NCI-H2196 (cell line): ENCODE measurements around the gene NKD1.
"Not testable (repeated sequence)": the region's sequence is repeated elsewhere in the genome, so short reads cannot be mapped to it uniquely, and the experiment has no call there.

Experiments used
- DNase-seq: peaks from one replicate; lab custom pipeline; 2025; ENCODE audit not compliant: unreplicated experiment; lab: John Stamatoyannopoulos, UW

NKD1 gene

DNA sequence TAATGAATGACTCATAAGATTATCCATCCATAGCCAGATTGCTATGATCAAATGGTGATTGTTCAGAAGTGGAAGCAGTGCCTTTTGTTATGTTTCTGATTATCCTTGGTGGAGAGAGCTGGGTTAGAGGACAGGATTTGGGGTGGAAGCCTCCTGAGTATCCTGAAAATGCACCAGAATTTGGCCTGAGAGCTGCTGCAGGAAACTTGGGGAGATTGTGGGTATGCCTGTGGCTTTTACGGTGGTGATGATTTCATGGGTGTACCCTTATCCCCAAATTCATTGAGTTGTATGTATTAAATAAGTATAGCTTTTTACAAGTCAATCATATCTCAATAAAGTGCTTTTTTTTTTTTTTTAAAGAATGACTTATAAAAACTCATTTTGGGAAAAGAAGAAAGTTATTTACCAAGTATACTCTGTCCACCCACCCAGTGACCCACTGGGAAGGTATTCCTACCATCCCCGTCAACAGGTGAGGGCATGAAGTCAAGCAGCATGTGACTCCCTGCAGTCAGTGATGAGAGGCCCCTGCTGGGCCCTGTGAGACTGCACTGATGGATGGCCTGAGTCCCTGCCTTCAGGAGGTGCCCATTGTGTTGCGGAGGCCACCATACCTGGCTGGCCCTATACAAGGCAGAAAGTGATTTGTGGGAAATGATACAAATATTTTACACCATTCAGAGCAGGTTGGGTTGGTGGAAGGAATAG is 28.4 kb downstream of the NKD1 start:
- DNase-seq, result no peak

DNA sequence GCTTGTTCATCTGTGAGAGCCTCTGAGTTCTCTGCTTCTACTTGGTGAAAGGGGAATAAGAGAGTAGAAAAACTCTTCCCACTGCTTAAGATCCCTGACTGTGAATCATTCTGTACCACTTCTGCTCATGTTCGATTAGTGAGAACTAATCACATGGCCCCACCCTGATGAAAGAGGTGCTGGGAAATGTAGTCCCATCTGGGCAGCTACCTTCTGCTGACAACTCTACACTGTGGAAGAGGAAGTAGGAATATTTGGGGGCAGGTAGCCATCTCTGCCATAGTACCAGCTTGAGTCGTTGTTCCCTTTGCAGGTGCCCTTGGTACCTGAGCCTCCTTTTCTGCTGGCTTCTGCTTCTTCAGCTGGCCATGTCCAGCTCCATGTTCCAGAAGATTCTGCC is 29.9 kb downstream of the NKD1 start:
- no peak for DNase-seq

DNA sequence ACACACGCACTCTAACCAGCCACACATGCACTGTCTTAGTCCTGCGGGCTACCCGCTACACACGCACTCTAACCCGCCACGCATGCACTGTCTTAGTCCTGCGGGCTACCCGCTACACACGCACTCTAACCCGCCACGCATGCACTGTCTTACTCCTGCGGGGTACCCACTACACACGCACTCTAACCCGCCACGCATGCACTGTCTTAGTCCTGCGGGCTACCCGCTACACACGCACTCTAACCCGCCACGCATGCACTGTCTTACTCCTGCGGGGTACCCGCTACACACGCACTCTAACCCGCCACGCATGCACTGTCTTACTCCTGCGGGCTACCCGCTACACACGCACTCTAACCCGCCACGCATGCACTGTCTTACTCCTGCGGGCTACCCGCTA is 31.2 kb downstream of the NKD1 start:
- not testable (repeated sequence) for DNase-seq

DNA sequence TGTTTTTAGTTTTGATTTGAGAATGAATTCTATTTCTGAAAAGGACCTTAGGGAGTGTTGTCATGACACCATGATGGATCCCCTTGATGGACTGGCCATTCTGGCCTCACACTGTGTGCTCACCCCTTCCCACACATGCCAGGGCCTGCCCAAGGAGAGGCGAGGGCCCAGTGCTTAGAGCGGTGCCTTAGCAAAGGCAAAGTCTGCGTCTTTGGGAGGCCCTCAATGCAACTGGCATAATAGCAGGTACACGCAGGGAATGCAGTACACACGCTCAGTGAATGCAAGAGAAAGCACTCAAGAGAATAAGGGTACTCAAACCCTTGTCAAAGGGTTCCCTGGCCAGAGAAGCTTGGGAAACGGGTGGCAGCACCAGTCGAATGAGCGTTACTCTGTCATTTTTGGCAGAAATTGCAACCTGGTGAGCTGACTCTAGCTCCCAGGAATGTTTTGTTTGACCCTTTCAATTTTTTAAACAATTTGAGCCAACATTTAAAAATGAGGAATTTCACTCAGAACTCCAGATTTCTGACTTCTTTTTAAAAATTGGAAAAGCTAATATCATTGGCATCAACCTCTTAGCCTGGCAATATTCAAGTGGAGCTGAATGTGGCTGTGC is 32.1 kb downstream of the NKD1 start:
- DNase-seq, result no peak

DNA sequence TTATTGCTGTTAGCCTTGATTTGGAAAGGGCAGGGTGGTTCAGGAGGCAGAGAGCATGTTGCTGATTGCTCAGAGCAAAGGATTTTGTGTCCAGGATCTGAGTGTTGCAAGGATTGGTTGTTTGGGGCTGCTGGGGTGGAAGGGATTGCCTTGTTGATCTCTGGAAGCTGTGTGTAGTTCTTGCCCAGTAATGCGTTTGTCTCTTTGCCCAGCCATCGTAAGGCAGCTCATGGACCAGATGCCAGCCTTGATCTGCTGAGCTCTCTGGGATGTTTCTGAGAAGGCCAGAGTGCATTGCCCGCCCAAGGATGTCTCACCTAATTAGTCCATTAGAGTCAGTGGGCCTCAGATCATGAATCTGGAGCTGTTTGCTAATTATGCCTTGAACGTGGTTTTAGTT is 33.6 kb downstream of the NKD1 start:
- DNase-seq, result no peak

DNA sequence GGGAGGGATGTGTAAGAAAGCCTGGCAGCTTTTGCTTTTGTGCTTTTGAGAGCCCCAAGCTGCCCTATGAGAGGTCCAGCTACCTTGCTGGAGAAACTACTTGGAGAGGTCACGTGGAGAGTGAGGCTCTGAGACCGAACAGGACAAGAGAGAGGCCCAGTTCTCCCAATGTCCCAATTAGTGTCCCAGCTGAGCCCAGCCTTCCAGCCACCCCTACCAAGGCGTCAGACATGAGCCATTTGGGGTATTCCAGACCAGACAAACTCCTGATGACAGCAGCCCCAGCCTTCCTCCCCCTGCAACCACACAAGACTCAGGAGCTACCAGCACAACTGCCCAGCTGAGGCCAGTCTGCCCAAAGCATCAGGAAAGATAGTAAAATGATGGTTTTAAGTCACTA is 35.0 kb downstream of the NKD1 start:
- DNase-seq, result no peak

DNA sequence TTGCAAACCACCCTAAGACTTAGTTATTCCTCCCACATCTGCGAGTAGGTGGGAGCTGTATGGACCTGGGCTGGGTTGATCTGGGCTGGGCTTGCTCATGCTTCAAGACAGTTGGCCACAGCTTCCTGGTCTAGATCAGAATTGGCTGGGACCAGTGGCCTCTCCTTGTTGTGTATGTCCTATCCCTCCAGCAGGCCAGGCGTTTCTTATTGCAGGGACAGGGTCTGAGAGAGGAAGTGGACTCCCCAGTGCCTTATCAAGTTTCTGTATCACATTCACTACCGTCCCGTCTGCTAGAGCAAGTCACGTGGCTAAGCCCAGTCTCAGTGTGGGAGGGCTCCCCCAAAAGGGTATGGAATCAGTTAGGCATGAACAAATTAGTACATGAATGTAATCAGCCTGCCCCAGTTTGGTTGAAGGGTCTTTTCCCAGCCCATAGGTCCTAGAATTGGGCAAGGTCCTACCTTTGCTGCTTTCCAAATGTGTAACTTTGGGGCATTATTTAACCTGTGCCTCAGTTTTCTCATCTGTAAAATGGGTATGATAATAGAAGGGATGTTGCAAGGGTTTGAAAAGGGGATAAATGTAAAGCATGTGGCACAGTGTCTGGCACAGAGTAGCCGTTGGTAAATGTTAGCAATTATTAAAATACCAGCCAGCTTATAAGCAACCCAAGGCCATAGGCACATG is 36.0 kb downstream of the NKD1 start:
- no peak for DNase-seq

DNA sequence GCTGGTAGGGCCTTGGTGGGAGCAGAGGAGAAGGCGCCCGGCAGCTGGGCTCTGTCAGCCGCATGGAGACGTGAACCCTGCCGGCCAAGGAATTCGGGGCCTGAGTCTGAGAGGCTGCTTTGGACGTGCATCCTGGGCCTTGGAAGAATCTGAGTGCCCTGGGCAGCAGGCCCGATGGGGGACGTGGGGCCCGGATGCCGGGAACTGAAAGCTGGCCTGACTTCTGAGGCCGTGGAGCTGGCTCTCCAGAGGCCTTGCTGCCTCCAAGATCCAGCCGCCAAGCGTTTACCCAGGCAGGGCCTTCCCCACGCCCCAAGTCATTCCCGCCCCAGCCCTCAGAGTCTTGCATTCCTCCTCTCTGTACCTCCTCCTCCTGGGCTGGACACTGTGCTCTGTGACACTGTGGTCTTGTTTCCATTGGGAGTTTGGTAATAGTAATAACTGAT is 37.2 kb downstream of the NKD1 start:
- DNase-seq, result no peak

DNA sequence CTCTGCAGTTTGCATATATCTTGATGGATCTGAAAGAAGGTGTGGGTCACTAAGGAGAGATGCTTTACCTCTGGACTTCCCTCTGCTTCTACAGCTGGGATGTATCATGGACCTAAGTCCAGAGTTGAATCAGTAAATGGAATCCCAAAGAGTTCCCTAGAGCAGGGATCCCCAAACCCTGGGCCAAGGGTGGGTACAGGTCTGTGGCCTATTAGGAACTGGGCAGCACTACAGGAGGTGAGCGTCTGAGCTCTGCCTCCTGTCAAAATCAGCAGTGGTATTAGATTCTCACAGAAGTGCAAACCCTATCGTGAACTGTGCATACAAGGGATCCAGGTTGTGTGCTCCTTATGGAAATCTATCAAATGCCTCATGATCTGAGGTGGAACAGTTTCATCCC is 39.3 kb downstream of the NKD1 start:
- DNase-seq, result no peak

DNA sequence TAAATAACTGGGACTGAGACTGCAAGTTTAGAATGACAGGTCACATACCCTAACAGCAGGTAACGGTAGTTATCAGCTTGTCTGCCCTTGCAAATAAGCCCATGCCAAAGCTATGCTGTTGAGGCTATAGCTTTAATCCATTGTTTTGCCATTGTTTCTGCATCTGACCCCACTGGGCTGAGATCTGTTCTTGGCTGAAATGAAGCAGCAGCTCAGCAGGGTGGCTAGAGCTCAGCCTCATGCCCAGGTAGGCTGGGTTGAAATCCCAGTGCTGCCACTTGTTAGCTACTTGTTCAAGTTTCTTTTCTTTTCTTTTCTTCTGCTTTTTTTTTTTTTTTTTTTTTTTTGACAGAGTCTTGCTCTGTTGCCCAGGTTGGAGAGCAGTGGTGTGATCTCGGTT is 40.1 kb downstream of the NKD1 start:
- no peak for DNase-seq

DNA sequence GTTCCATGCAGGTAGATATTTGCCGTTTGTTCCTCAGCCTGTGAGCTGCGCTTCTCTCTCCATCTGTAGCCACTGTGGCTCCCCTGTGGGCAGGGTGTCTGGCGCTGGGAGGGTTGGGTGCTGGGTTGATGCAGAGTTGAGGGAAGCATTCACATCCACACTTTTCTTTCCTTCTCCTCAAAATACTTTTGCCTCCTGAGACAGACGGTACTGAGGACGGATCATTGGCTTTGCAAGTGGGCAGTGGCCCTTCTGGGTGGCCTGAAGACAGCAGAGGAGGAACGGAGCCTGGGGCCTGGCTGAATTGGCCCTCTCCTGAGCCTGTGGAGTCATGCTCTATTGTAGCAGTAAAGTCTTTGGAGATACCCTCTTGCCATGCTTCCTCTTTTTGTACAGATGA is 43.0 kb downstream of the NKD1 start:
- no peak for DNase-seq

DNA sequence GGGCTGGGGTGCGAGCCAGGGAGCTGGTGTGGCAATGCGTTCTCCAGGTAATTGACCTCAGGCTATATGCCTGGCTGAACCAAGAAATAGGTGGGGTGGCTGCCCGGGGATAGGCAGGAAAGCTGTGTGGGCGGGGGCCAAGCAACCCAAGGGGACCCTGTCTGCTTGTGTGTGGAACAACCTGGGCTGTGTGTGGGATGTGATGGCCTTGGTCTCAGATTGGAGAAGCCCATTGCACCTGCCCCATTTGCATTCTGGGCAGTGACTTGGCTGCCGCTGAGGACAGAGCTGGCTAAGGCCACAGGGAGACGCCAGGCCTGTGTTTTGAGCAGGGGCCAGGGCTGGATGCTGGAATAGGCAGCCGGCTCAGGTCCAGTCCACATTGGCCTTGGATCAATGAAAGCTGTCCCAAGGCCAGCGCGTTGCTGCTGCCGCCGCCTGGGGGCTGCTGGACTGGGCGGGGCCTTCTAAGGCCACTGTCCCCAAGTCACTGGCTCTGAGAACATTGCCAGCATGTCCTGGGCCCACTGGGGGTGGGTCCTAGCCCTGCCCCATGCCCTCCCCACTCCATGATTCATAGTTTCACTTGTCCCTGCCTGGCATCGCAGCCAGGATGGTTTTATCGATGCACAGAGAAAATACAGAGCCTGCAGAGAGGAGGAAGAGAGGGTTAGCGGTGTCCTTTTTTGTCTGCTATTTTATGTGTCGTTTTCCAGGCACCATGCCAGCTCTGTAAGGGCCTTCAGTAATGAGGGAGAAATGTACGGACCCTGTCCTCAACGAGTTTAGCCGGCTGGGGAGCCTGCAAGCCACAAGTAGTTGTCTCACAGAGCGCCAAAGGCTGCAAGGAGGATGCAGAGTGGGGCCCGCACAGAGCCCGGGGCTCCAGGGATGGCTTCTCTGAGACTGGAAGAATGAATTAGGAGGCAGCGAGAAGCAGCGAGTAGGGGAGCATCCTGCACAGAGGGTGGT is 43.9 kb downstream of the NKD1 start:
- no peak for DNase-seq

DNA sequence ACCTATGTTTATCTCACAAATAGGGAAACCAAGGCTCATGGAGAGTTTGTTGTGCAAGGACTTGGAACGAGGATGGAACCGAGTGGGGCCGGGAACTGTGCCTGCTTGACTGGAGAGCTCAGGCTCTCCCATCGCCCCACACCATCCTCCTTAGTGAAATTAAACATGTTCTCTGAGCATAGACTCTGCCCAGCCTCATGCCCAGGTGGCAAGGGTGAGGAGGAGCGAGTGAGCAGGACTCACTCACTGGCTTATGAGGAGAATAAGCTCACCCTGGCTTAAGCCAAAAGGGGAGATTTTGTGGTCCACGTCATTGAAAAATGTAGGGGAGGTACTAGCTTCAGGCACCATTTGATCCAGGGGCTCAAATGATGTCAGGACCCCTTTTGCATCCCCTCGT is 44.8 kb downstream of the NKD1 start:
- DNase-seq, result no peak

DNA sequence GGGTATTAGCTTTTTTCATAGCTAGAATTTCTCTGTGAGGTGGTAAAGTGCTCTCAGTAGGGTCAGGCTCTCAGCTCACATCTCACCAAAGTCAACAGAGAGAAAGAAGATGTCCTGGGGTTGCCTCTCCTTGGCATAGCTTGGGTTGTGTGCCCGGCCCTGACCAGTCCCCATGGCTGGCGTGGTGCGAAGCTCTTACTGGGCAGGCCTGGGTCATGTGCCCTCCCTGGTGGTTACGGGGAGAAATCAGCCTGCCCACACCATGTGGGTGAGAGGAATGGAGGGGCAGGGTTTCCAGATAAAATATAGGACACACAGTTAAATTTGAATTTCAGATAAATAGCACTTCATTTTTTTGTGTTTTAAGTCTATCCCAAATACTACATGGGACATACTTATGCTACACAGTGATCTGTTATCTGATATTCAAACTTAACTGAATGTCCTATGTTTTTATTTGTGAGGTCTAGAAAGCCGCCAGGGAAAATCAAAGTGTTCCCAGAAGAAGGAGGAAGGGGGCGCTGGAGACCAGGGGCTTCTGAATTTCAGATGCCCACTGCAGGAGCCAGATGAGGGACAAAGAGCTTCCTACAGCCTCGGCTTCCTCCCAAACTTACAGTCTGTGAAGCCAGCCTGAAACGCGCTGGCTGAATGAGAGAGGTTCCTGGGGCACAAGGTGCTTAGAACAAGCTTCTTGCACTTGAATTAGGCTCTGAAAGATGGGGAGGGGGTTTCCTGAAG is 45.4 kb downstream of the NKD1 start:
- DNase-seq, result no peak

DNA sequence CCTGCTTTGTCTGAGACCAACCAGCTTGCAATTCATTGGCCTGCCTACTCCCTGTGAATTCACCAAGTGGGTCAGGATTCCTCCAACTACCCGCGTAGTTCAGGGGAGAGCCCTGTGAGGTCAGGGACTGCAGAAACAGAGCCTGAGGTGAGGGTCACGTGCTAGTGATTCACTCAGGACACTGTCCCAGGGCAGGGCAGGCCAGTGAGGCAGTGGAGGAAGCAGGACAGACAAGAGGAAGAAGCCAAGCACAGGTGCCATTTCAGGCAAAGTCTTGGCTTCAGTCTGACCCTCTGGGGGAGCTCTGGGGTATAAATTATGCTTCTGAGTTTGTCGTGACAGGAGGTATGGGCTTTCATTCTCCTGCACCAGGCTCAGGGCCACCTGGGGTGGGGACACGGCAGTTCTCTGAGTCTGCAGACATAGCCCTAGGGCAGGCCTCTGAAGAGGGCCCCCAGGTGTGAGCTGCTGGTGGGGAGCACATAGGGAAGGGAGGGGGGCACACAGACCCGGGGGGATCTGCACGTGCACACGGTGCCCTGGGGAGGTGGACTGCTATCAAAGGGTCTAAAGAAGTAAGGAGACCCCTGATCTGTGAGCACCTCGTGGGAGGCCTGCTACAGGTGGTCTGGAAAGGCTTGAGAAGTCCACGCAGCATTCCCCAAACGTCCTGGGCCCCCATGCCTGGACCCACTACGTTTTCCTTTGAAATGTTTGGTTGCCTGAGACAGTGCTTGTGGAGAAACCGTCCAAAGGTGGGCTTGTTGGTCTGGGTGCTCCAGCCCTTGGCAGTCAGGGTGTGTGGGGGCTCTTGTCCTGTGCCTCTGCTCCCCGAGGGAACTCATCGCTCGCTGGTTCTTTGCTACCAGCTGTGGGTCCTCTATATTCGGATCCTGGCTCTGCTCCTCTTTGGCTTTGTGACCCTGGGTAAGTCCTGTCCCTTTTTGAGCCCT is 46.4 kb downstream of the NKD1 start:
- no peak for DNase-seq

DNA sequence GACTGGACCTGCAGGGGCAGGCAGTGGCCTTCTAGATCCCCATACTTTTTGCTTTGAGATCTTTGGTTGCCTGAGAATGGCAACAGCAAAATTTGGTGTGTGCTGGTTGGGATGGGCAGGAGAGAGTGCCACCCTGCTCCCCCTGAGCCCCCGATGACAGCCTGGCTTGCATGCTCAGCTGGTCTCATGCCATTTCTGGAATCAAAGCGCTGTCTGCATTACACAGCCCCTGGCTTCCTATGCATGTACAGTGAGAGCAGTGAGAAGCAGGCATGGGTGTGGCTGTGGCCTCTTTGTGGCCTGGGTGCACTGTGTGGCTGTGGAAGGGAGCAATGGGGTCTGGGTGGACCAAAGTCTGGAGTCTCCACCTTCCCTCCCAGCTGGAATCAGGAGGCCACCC is 47.7 kb downstream of the NKD1 start:
- no peak for DNase-seq

DNA sequence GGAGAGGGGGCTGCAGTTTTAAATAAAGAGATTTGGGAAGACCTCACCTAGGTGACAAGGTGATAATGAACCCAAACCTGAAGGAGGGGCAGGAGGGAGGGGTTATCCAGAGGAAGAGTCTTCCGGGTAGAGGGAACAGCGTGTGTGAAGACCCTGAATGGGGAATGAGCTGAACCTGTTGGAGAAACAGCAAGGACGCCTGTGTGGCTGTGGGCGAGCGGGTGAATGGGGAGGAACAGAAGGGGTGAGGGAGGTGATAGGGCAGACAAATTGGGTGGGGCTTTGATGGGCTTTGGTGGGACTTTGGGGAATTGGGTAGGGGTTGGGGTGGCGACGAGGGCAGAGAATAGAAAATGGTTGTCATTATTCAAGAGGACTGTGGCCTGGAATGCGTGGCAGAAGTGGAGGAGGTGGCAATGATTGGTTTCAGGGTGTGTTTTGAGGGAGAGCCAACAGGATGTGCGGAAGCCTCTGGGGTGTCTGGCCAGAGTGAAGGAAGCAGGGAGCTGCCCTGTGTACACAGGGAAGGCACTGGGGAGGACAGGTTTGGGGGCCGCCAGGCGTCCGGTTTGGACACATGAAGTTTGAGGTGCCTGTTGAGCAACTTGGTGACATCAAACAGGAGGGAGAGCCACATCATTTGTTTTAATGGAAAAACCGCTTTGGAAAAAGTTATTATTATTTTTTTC is 48.7 kb downstream of the NKD1 start:
- no peak for DNase-seq

DNA sequence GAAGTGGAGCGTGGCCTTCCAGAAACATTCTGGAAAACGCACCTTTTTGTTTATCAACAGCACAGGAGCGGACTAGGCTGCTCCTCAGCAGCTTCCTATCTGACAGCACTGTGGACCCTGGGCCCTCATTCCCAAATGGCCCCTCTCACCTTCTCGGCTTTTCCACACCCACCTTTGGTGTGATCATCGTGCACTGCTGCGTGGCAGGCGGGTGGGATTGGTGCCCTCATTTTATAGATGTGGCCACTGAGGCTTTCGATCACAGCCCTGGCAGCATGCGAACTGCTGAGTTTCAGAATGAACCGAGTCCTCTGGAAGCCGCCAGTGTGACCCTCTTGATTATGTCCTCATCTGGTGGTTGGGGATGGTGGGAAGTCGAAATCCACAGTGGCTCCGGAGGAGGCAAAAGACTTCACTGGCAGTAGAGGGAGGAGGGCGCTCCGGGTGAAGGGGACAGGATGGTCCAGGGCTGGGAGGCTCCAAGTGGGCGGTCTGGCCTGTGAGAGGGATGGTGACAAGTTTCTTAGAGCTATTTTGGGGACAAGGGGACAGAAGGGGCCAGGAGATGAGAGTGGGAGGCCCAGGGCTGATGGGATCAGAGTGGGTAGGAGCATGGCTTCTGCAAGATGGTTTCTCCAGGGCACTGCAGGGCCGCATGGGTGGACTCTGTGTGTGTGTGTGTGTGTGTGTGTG is 49.5 kb downstream of the NKD1 start:
- no peak for DNase-seq
